HepG2 (cell line): ENCODE data around the gene LPIN3. TPM values are rescaled to one million over a fixed set of nuclear protein-coding genes. Genes with fewer than 3 reads are reported as not detected.
A peak's percentile ranks its signal among the peaks of the same experiment; 100 is the strongest.

Experiments
- ARNT2 ChIP-seq: sonication (generic); formaldehyde crosslinking; IDR thresholded peaks from 2 replicates; pipeline ENCODE4 v1.8.0; 2022; ENCODE audit warnings: mild to moderate bottlenecking, low read depth, missing genetic modification reagents, moderate library complexity
- ATF2 ChIP-seq: sonication (generic); formaldehyde crosslinking; IDR thresholded peaks from 2 replicates; pipeline ENCODE4 v1.4.0; 2020; ENCODE audit warnings: missing genetic modification reagents
- CREBL2 ChIP-seq: sonication (generic); formaldehyde crosslinking; IDR thresholded peaks from 2 replicates; pipeline ENCODE4 v1.8.1; 2023; ENCODE audit warnings: missing genetic modification reagents, mild to moderate bottlenecking, borderline replicate concordance
- GATAD2A ChIP-seq: IDR thresholded peaks from 2 replicates; pipeline ENCODE4 v1.6.1; 2016
- MATR3 ChIP-seq: sonication (generic); formaldehyde crosslinking; IDR thresholded peaks from 2 replicates; pipeline ENCODE4 v1.4.0; 2020; ENCODE audit warnings: missing genetic modification reagents
- MAX ChIP-seq: IDR thresholded peaks from 2 replicates; pipeline ENCODE4 v1.6.1; 2012; ENCODE audit warnings: inconsistent platforms
- MED1 ChIP-seq: sonication (generic); formaldehyde crosslinking; IDR thresholded peaks from 2 replicates; pipeline ENCODE4 v1.4.0; 2020; ENCODE audit warnings: missing genetic modification reagents
- MXD1 ChIP-seq: sonication (generic); formaldehyde crosslinking; IDR thresholded peaks from 2 replicates; pipeline ENCODE4 v1.4.0; 2020; ENCODE audit warnings: mild to moderate bottlenecking, missing genetic modification reagents
- NFATC3 ChIP-seq: sonication (generic); formaldehyde crosslinking; IDR thresholded peaks from 2 replicates; pipeline ENCODE4 v1.5.1; 2020; ENCODE audit warnings: mild to moderate bottlenecking, missing genetic modification reagents
- PBX3 ChIP-seq: sonication (generic); formaldehyde crosslinking; IDR thresholded peaks from 2 replicates; pipeline ENCODE4 v1.8.1; 2023; ENCODE audit warnings: missing genetic modification reagents, inconsistent platforms, borderline replicate concordance
- RBAK ChIP-seq: sonication (generic); formaldehyde crosslinking; IDR thresholded peaks from 2 replicates; pipeline ENCODE4 v1.5.1; 2020; ENCODE audit warnings: mild to moderate bottlenecking, missing genetic modification reagents
- RORA ChIP-seq: sonication (generic); formaldehyde crosslinking; IDR thresholded peaks from 2 replicates; pipeline ENCODE4 v1.5.0; 2020; ENCODE audit warnings: mild to moderate bottlenecking, missing genetic modification reagents, moderate library complexity
- RXRA ChIP-seq: sonication (generic); formaldehyde crosslinking; IDR thresholded peaks from 2 replicates; pipeline ENCODE4 v1.5.1; 2020; ENCODE audit warnings: missing genetic modification reagents
- SAFB2 ChIP-seq: sonication (generic); formaldehyde crosslinking; IDR thresholded peaks from 2 replicates; pipeline ENCODE4 v1.5.1; 2020; ENCODE audit warnings: missing genetic modification reagents, low read depth, mild to moderate bottlenecking, borderline replicate concordance
- SETDB1 ChIP-seq: sonication (generic); formaldehyde crosslinking; IDR thresholded peaks from 2 replicates; pipeline ENCODE4 v1.5.1; 2020; ENCODE audit warnings: missing genetic modification reagents, mild to moderate bottlenecking, borderline replicate concordance
- SIN3B ChIP-seq: fragments of 150-350 bp; IDR thresholded peaks from 2 replicates; pipeline ENCODE4 v1.6.1; 2014; ENCODE audit warnings: low read length
- ZBTB20 ChIP-seq: sonication (generic); formaldehyde crosslinking; IDR thresholded peaks from 2 replicates; pipeline ENCODE4 v1.8.1; 2023; ENCODE audit warnings: missing genetic modification reagents, low read depth, mild to moderate bottlenecking, borderline replicate concordance
- ZBTB21 ChIP-seq: sonication (generic); formaldehyde crosslinking; IDR thresholded peaks from 2 replicates; pipeline ENCODE4 v1.4.0; 2020; ENCODE audit warnings: missing genetic modification reagents
- ZFP90 ChIP-seq: sonication (generic); formaldehyde crosslinking; IDR thresholded peaks from 2 replicates; pipeline ENCODE4 v1.8.0; 2022; ENCODE audit warnings: missing genetic modification reagents, mild to moderate bottlenecking, inconsistent platforms, borderline replicate concordance
- ZFP91 ChIP-seq: sonication (generic); formaldehyde crosslinking; IDR thresholded peaks from 2 replicates; pipeline ENCODE4 v1.9.0; 2022; ENCODE audit warnings: missing genetic modification reagents, mild to moderate bottlenecking, borderline replicate concordance
- ZMAT5 ChIP-seq: sonication (generic); formaldehyde crosslinking; IDR thresholded peaks from 2 replicates; pipeline ENCODE4 v1.5.0; 2020; ENCODE audit warnings: mild to moderate bottlenecking, low read depth, missing genetic modification reagents, borderline replicate concordance
- ZNF558 ChIP-seq: sonication (generic); formaldehyde crosslinking; IDR thresholded peaks from 2 replicates; pipeline ENCODE4 v1.9.0; 2022; ENCODE audit warnings: mild to moderate bottlenecking, missing genetic modification reagents, borderline replicate concordance
- ZNF614 ChIP-seq: IDR thresholded peaks from 2 replicates; pipeline ENCODE4 v1.6.1; 2018; ENCODE audit warnings: missing biosample characterization, missing genetic modification reagents, inconsistent platforms, borderline replicate concordance
- polyA plus RNA-seq, 8 experiments: library from polyadenylated mRNA; depleted of rRNA in 3 of 8; stranded (reverse) in 7 of 8; unstranded in 1 of 8; fragments of >200 nt; fragmentation: Illumina TruSeq in 4 of 8; extraction: Trizol in 4 of 8; gene quantifications; 2 replicates each; pipeline versions ENCODE4 v1.2.1 to v1.2.3, GENCODE V29; 2011 to 2016; ENCODE audit warnings: low read depth in 4 of 8, missing spikeins in 1 of 8, mixed read lengths in 1 of 8; ENCODE audit not compliant: insufficient read depth in 1 of 8
- total RNA-seq, 5 experiments: library from RNA; depleted of rRNA; stranded (reverse); fragments of >200 nt; fragmentation: Illumina TruSeq; extraction: Trizol; gene quantifications; 2 replicates each; pipeline ENCODE4 v1.2.3, GENCODE V29; 2016; ENCODE audit warnings: low read depth in 1 of 5

LPIN3 gene
- total and polyA plus RNA-seq, 2 of the 13 experiments (the other 11 are each of a cell fraction or from before 2014, with no cell fraction given) = 14.2 to 28.6 TPM

GRCh38 chr20:41316602-41317545 is 23.7 kb upstream of the LPIN3 start (continued):
- TF ChIP-seq MAX = peak; percentile 92
- peak; percentile 68; the same call in 1 of the 2 replicates for TF ChIP-seq RXRA
- no peak; the same call in 1 of the 2 replicates for TF ChIP-seq PBX3 (CRISPR knock-in tag)
- TF ChIP-seq RBAK (CRISPR knock-in tag) = 0 out of 2 replicates have a peak, but pooled peaks have one; percentile 26
- no peak for TF ChIP-seq NFATC3 (CRISPR knock-in tag)
- no peak for TF ChIP-seq SETDB1 (CRISPR knock-in tag)
- peak; percentile 93; the same call in 1 of the 2 replicates for TF ChIP-seq ZNF558 (CRISPR knock-in tag)
- no peak for TF ChIP-seq ZBTB21 (CRISPR knock-in tag)
- no peak for TF ChIP-seq ZNF614 (CRISPR knock-in tag)
- peak; percentile 85; the same call in 1 of the 2 replicates for TF ChIP-seq ZBTB20 (CRISPR knock-in tag)
- TF ChIP-seq ZFP90 (CRISPR knock-in tag) = peak; percentile 47; the same call in 1 of the 2 replicates
- TF ChIP-seq ATF2 (CRISPR knock-in tag) = peak; percentile 71
- TF ChIP-seq ZFP91 (CRISPR knock-in tag) = peak; percentile 74
- peak; percentile 53 for TF ChIP-seq SAFB2 (CRISPR knock-in tag)
- no peak for TF ChIP-seq ZMAT5
- peak; percentile 85; the same call in 1 of the 2 replicates for TF ChIP-seq MXD1 (CRISPR knock-in tag)
- TF ChIP-seq CREBL2 (CRISPR knock-in tag) = peak; percentile 12; the same call in 1 of the 2 replicates
- TF ChIP-seq GATAD2A (CRISPR knock-in tag) = peak; percentile 74
- no peak for TF ChIP-seq RORA (CRISPR knock-in tag)
- TF ChIP-seq MED1 (CRISPR knock-in tag) = peak; percentile 42; the same call in 1 of the 2 replicates
- TF ChIP-seq MATR3 = no peak
- 0 out of 2 replicates have a peak, but pooled peaks have one; percentile 18 for TF ChIP-seq SIN3B
- TF ChIP-seq ARNT2 = no peak; the same call in 1 of the 2 replicates
